Trophoblast cell (in vitro differentiated cells and primary cell): ENCODE measurements around the gene WNT3A.

ENCODE experiments used
- DNase-seq, 2 donors: peaks; one replicate each; pipeline ENCODE4 v3.0.0-alpha.2; 2016
- H2AFZ ChIP-seq: 2 replicates; pipeline ENCODE4 v1.6.1; 2013; ENCODE audit warnings: low read length, moderate library complexity, mild to moderate bottlenecking; ENCODE audit not compliant: insufficient read depth, poor library complexity
- H2AK5ac ChIP-seq: 2 replicates; pipeline ENCODE4 v1.6.1; 2013; ENCODE audit warnings: mild to moderate bottlenecking, low read length
- H2BK120ac ChIP-seq: 2 replicates; pipeline ENCODE4 v1.6.1; 2013; ENCODE audit warnings: low read length, mild to moderate bottlenecking, moderate library complexity; ENCODE audit not compliant: insufficient read depth, poor library complexity
- H2BK12ac ChIP-seq: 2 replicates; pipeline ENCODE4 v1.6.1; 2013; ENCODE audit warnings: mild to moderate bottlenecking, low read length, moderate library complexity
- H2BK5ac ChIP-seq: 2 replicates; pipeline ENCODE4 v1.6.1; 2013; ENCODE audit warnings: low read length, low read depth, moderate library complexity, mild to moderate bottlenecking; ENCODE audit not compliant: poor library complexity
- H3K14ac ChIP-seq: 2 replicates; pipeline ENCODE4 v1.6.1; 2013; ENCODE audit warnings: mild to moderate bottlenecking, low read length
- H3K18ac ChIP-seq: 2 replicates; pipeline ENCODE4 v1.6.1; 2013; ENCODE audit warnings: mild to moderate bottlenecking, low read length
- H3K23ac ChIP-seq: 2 replicates; pipeline ENCODE4 v1.6.1; 2013; ENCODE audit warnings: low read length
- H3K27ac ChIP-seq: 2 replicates; pipeline ENCODE4 v1.5.1; 2013; ENCODE audit warnings: low read depth, mild to moderate bottlenecking, inconsistent platforms, low read length, moderate library complexity
- H3K27me3 ChIP-seq: 2 replicates; pipeline ENCODE4 v1.6.1; 2013; ENCODE audit warnings: inconsistent platforms, mild to moderate bottlenecking, low read length, moderate library complexity; ENCODE audit not compliant: insufficient read depth
- H3K36me3 ChIP-seq, 2 experiments: 1 replicate in 1 of 2; 2 replicates in 1 of 2; pipeline ENCODE4 v1.6.1; 2013; ENCODE audit warnings: low read length in 2 of 2, mild to moderate bottlenecking in 2 of 2, moderate library complexity in 1 of 2; ENCODE audit not compliant: insufficient read depth in 2 of 2, control insufficient read depth in 1 of 2
- H3K4ac ChIP-seq: 2 replicates; pipeline ENCODE4 v1.6.1; 2013; ENCODE audit warnings: low read depth, mild to moderate bottlenecking, low read length, moderate library complexity
- H3K4me1 ChIP-seq, 2 experiments: 1 replicate in 1 of 2; 2 replicates in 1 of 2; pipeline ENCODE4 v1.6.1; 2013; ENCODE audit warnings: low read length in 2 of 2, mild to moderate bottlenecking in 2 of 2, moderate library complexity in 1 of 2; ENCODE audit not compliant: insufficient read depth in 2 of 2, control insufficient read depth in 1 of 2
- H3K4me2 ChIP-seq: 2 replicates; pipeline ENCODE4 v1.6.1; 2013; ENCODE audit warnings: inconsistent platforms, mild to moderate bottlenecking, low read length, moderate library complexity
- H3K4me3 ChIP-seq: 2 replicates; pipeline ENCODE4 v1.5.1; 2013; ENCODE audit warnings: mild to moderate bottlenecking, low read depth, low read length, inconsistent platforms
- H3K79me1 ChIP-seq: one replicate; pipeline ENCODE4 v1.6.1; 2013; ENCODE audit warnings: low read length
- H3K79me2 ChIP-seq: 2 replicates; pipeline ENCODE4 v1.6.1; 2013; ENCODE audit warnings: low read length, mild to moderate bottlenecking; ENCODE audit not compliant: control insufficient read depth, insufficient read depth, poor library complexity
- H3K9ac ChIP-seq: 2 replicates; pipeline ENCODE4 v1.6.1; 2013; ENCODE audit warnings: mild to moderate bottlenecking, low read length
- H3K9me3 ChIP-seq: 2 replicates; pipeline ENCODE4 v1.6.1; 2013; ENCODE audit warnings: low read depth, mild to moderate bottlenecking, control low read depth, inconsistent platforms, low read length; ENCODE audit not compliant: insufficient read depth
- H4K12ac ChIP-seq: 2 replicates; pipeline ENCODE4 v1.6.1; 2013; ENCODE audit warnings: low read depth, mild to moderate bottlenecking, low read length, moderate library complexity
- H4K8ac ChIP-seq: 2 replicates; pipeline ENCODE4 v1.6.1; 2013; ENCODE audit warnings: low read depth, mild to moderate bottlenecking, low read length, moderate library complexity
- H4K91ac ChIP-seq: one replicate; pipeline ENCODE4 v1.6.1; 2013; ENCODE audit warnings: low read depth, mild to moderate bottlenecking, low read length, moderate library complexity
- WGBS: extraction: QIAGEN DNeasy Blood & Tissue Kit; methylation state at CpG from one replicate; pipeline ENCODE4 v1.1.7; 2013; ENCODE audit warnings: missing lambda C conversion rate; ENCODE audit not compliant: insufficient read length, insufficient coverage; ENCODE audit errors: extremely low coverage; 5-methylcytosine and 5-hydroxymethylcytosine counted together

WNT3A gene

GRCh38 chr1:228090613-228091081 lies 83.8 kb downstream of the WNT3A start:
- Histone ChIP-seq H3K79me2 (peaks cover 78% of the 10 kb centered on the region), H2BK12ac (no peak overlapping the region), H3K27ac (no peak overlapping the region), H2AFZ (no peak overlapping the region), H3K79me1 (no peaks in the 10 kb centered on the region), H4K8ac (no peak overlapping the region), H3K36me3 (peaks cover 26 to 45% of the 10 kb centered on the region in 2 experiments), H2AK5ac (no peak overlapping the region), H3K27me3 (no peaks in the 10 kb centered on the region), H3K4me1 (peaks cover 35 to 44% of the 10 kb centered on the region in 2 experiments), H3K14ac (no peak overlapping the region), H3K4ac (peak overlapping the region; percentile 83), H4K91ac (no peak overlapping the region), H3K23ac (no peak overlapping the region), H3K9me3 (peaks cover 7% of the 10 kb centered on the region), H2BK5ac (no peak overlapping the region), H3K4me2 (no peak overlapping the region), H3K18ac (no peak overlapping the region), H3K4me3 (no peak overlapping the region), H4K12ac (no peak overlapping the region), H2BK120ac (no peak overlapping the region), H3K9ac (no peak overlapping the region)
- WGBS, result no CpG with 5 or more reads among the region's 2 CpGs
- no peak for DNase-seq

GRCh38 chr1:228091084-228091483 lies 84.3 kb downstream of the WNT3A start:
- no peak overlapping the region for H2BK12ac ChIP-seq
- H2AK5ac ChIP-seq, result no peak overlapping the region
- H4K8ac ChIP-seq, result no peak overlapping the region
- no peak overlapping the region for H3K23ac ChIP-seq
- no peak overlapping the region for H3K18ac ChIP-seq
- no peaks in the 10 kb centered on the region for H3K27me3 ChIP-seq
- H2BK120ac ChIP-seq, result no peak overlapping the region
- no peak for DNase-seq
- peaks cover 7% of the 10 kb centered on the region for H3K9me3 ChIP-seq
- H3K27ac ChIP-seq, result no peak overlapping the region
- H3K4me3 ChIP-seq, result no peak overlapping the region
- no peaks in the 10 kb centered on the region for H3K79me1 ChIP-seq
- H2BK5ac ChIP-seq, result no peak overlapping the region
- no peak overlapping the region for H2AFZ ChIP-seq
- H4K91ac ChIP-seq, result no peak overlapping the region
- H3K4ac ChIP-seq, result peak overlapping the region; percentile 83
- H3K4me1 ChIP-seq, result peaks cover 33 to 39% of the 10 kb centered on the region in 2 experiments
- no peak overlapping the region for H3K9ac ChIP-seq
- no peak overlapping the region for H4K12ac ChIP-seq
- WGBS, result no CpG with 5 or more reads among the region's 4 CpGs
- no peak overlapping the region for H3K14ac ChIP-seq
- peaks cover 78% of the 10 kb centered on the region for H3K79me2 ChIP-seq
- H3K36me3 ChIP-seq, result peaks cover 29 to 45% of the 10 kb centered on the region in 2 experiments
- H3K4me2 ChIP-seq, result no peak overlapping the region

GRCh38 chr1:228092342-228093049 lies 85.7 kb downstream of the WNT3A start:
- H4K91ac ChIP-seq, result no peak overlapping the region
- peak; percentile 35 to 52 for DNase-seq
- H3K4me3 ChIP-seq, result no peak overlapping the region
- H3K9me3 ChIP-seq, result peaks cover 7% of the 10 kb centered on the region
- H3K4me2 ChIP-seq, result no peak overlapping the region
- no peak overlapping the region for H2BK120ac ChIP-seq
- no peak overlapping the region for H3K9ac ChIP-seq
- H3K27ac ChIP-seq, result no peak overlapping the region
- WGBS, result no CpG with 5 or more reads among the region's 11 CpGs
- H4K8ac ChIP-seq, result no peak overlapping the region
- no peaks in the 10 kb centered on the region for H3K27me3 ChIP-seq
- H3K18ac ChIP-seq, result no peak overlapping the region
- H4K12ac ChIP-seq, result no peak overlapping the region
- H3K79me2 ChIP-seq, result peaks cover 77% of the 10 kb centered on the region
- peaks cover 43 to 56% of the 10 kb centered on the region in 2 experiments for H3K36me3 ChIP-seq
- no peak overlapping the region for H2BK5ac ChIP-seq
- H2AFZ ChIP-seq, result no peak overlapping the region
- no peaks in the 10 kb centered on the region for H3K79me1 ChIP-seq
- no peak overlapping the region for H3K23ac ChIP-seq
- no peak overlapping the region for H2AK5ac ChIP-seq
- H2BK12ac ChIP-seq, result no peak overlapping the region
- H3K14ac ChIP-seq, result no peak overlapping the region
- peak overlapping the region; percentile 93 for H3K4ac ChIP-seq
- H3K4me1 ChIP-seq, result peaks cover 33 to 37% of the 10 kb centered on the region in 2 experiments

GRCh38 chr1:228093050-228093906 lies 86.5 kb downstream of the WNT3A start:
- H3K4me3 ChIP-seq, result no peak overlapping the region
- H2BK120ac ChIP-seq, result no peak overlapping the region
- peak; percentile 52 to 66 for DNase-seq
- no peak overlapping the region for H2AK5ac ChIP-seq
- no peak overlapping the region for H2BK12ac ChIP-seq
- H3K36me3 ChIP-seq, result peaks cover 48 to 60% of the 10 kb centered on the region in 2 experiments
- H3K4me1 ChIP-seq, result peaks cover 29 to 31% of the 10 kb centered on the region in 2 experiments
- H3K9ac ChIP-seq, result no peak overlapping the region
- H3K4me2 ChIP-seq, result no peak overlapping the region
- H3K4ac ChIP-seq, result peak overlapping the region; percentile 96
- H3K18ac ChIP-seq, result no peak overlapping the region
- no peak overlapping the region for H3K23ac ChIP-seq
- H4K8ac ChIP-seq, result no peak overlapping the region
- no CpG with 5 or more reads among the region's 20 CpGs for WGBS
- H2BK5ac ChIP-seq, result no peak overlapping the region
- no peak overlapping the region for H3K27ac ChIP-seq
- peaks cover 71% of the 10 kb centered on the region for H3K79me2 ChIP-seq
- H3K27me3 ChIP-seq, result no peaks in the 10 kb centered on the region
- peaks cover 7% of the 10 kb centered on the region for H3K9me3 ChIP-seq
- H2AFZ ChIP-seq, result no peak overlapping the region
- no peak overlapping the region for H4K12ac ChIP-seq
- H3K79me1 ChIP-seq, result no peaks in the 10 kb centered on the region
- H4K91ac ChIP-seq, result no peak overlapping the region
- H3K14ac ChIP-seq, result no peak overlapping the region
